Testis (tissue), 3 donors: ENCODE measurements around the gene CALD1. TPM values are rescaled to one million over a fixed set of nuclear protein-coding genes. Genes with fewer than 3 reads are reported as not detected.

Experiments
- DNase-seq: peaks from one replicate; pipeline ENCODE4 v3.0.0-alpha.2; 2019
- H3K27ac ChIP-seq, 2 donors: fragments of 200-600 bp; sonication (generic); one replicate each; pipeline ENCODE4 v1.5.1; 2019
- H3K27me3 ChIP-seq: fragments of 200-600 bp; sonication (generic); one replicate; pipeline ENCODE4 v1.5.1; 2019
- H3K36me3 ChIP-seq: fragments of 200-600 bp; sonication (generic); one replicate; pipeline ENCODE4 v1.5.1; 2017; ENCODE audit warnings: low read depth; ENCODE audit errors: missing control alignments
- H3K4me1 ChIP-seq: fragments of 200-600 bp; sonication (generic); one replicate; pipeline ENCODE4 v1.5.1; 2019
- H3K4me3 ChIP-seq, 2 donors: fragments of 200-600 bp; sonication (generic); one replicate each; pipeline ENCODE4 v1.5.1; 2017 to 2019
- H3K9me3 ChIP-seq: fragments of 200-600 bp; sonication (generic); one replicate; pipeline ENCODE4 v1.5.1; 2017
- POLR2A ChIP-seq: fragments of 450-650 bp; IDR thresholded peaks from one replicate; pipeline ENCODE4 v1.6.1; 2017; ENCODE audit warnings: antibody characterized with exemption, mild to moderate bottlenecking, moderate library complexity
- WGBS, 2 donors: methylation state at CpG; one replicate each; pipeline ENCODE4 v1.1.5; 2018; 5-methylcytosine and 5-hydroxymethylcytosine counted together
- intact Hi-C: fragments of 100-400 bp; cut with DNase I; formaldehyde crosslinking; loops from one replicate; pipeline ENCODE4 v1.15.1; 2023; ENCODE audit warnings: low total_unique reads
- polyA plus RNA-seq: library from polyadenylated mRNA; stranded (reverse); fragments of 350-450 nt; fragmentation: Illumina TruSeq; extraction: RNeasy Lipid Tissue Mini Kit (QIAGEN cat#74804); gene quantifications from one replicate; pipeline ENCODE4 v1.2.3, GENCODE V29; 2014; ENCODE audit warnings: low read depth, low replicate concordance; ENCODE audit not compliant: insufficient read depth
- total RNA-seq, 2 donors: library from RNA; depleted of rRNA; stranded (reverse); fragments of >200 nt; gene quantifications; one replicate each; pipeline ENCODE4 v1.2.3, GENCODE V29; 2016
- TF ChIP-seq, protein P1 (sequence below), 3 experiments: fragments of 450-650 bp in 2 of 3; fragments of 200-600 bp in 1 of 3; sonication (generic) in 1 of 3; IDR thresholded peaks; one replicate each; pipeline ENCODE4 v1.5.1; 2016 to 2019; ENCODE audit warnings: antibody characterized with exemption in 3 of 3, mild to moderate bottlenecking in 2 of 3, moderate library complexity in 1 of 3

Gene CALD1
- total and polyA plus RNA-seq, 3 donors from 2014 or later, result 103 to 153 (median 135) TPM

- intact Hi-C loops, result no loop called here
- 81 to 88% methylated on average over 3 of the region's 3 CpGs for WGBS, 2 donors
- Histone ChIP-seq H3K9me3 (no peaks in the 10 kb centered on the region), H3K27me3 (no peaks in the 10 kb centered on the region), H3K4me3 (no peak overlapping the region), H3K27ac (peak overlapping the region in 1 of 2 donors; percentile 58), H3K4me1 (peaks cover 37% of the 10 kb centered on the region), H3K36me3 (no peaks in the 10 kb centered on the region)
- no peak for DNase-seq
- TF ChIP-seq POLR2A, result no peak
- TF ChIP-seq, protein P1, sequence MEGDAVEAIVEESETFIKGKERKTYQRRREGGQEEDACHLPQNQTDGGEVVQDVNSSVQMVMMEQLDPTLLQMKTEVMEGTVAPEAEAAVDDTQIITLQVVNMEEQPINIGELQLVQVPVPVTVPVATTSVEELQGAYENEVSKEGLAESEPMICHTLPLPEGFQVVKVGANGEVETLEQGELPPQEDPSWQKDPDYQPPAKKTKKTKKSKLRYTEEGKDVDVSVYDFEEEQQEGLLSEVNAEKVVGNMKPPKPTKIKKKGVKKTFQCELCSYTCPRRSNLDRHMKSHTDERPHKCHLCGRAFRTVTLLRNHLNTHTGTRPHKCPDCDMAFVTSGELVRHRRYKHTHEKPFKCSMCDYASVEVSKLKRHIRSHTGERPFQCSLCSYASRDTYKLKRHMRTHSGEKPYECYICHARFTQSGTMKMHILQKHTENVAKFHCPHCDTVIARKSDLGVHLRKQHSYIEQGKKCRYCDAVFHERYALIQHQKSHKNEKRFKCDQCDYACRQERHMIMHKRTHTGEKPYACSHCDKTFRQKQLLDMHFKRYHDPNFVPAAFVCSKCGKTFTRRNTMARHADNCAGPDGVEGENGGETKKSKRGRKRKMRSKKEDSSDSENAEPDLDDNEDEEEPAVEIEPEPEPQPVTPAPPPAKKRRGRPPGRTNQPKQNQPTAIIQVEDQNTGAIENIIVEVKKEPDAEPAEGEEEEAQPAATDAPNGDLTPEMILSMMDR (IDR thresholded peaks at IDR 0.05), result no peak
Observed at GRCh38 chr7:134851141-134851540, 71.7 kb downstream of the CALD1 start.

DNA sequence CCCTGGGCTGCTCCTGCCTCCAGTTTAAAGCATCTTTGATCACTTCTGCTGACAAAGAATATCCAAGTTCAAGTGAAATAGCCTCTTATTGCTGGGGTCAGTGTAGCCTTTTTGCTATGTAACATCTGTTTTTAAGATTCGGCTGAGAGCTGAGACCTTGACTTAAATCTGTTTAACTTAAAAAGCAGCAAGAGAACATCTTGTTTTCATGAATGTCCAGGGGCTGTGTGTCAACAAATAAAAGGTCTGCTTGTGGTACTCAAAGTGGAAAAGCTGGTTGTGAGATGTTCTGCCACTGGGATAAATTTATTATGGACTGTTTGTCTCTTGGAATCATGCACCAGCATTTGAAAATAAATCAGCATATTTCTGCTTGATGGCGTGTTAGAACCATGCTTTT is 73.2 kb downstream of the CALD1 start:
- no peak for DNase-seq
- WGBS, 2 donors, result 32 to 45% methylated on average over 2 of the region's 2 CpGs
- intact Hi-C loops, result no loop called here
- Histone ChIP-seq H3K4me3 (no peak overlapping the region), H3K27me3 (no peaks in the 10 kb centered on the region), H3K9me3 (no peaks in the 10 kb centered on the region), H3K27ac (peak overlapping the region; percentile 33 to 58), H3K36me3 (no peaks in the 10 kb centered on the region), H3K4me1 (peaks cover 38% of the 10 kb centered on the region)
- TF ChIP-seq, protein P1 (IDR thresholded peaks at IDR 0.05), result no peak
- TF ChIP-seq POLR2A, result no peak

DNA sequence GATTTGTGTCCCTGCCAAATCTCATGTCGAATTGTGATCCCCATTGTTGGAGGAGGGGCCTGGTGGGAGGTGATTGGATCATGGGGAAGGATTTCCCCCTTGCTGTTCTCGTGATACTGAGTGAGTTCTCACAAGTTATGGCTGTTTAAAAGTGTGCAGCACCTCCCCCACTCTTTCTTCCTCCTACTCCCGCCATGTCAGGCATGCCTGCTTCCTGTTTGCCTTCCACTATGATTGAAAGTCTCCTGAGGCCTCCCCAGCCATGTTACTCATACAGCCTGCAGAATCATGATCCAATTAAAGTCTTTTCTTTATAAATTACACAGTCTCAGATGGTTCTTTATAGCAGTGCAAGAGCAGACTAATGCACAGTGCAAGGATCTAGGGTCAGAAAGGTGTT is 75.4 kb downstream of the CALD1 start:
- no peaks in the 10 kb centered on the region for H3K27me3 ChIP-seq
- 44 to 51% methylated on average over 3 of the region's 3 CpGs for WGBS, 2 donors
- no peak for DNase-seq
- intact Hi-C loops, result no loop called here
- peak overlapping the region in 1 of 2 donors; percentile 9 for H3K27ac ChIP-seq
- H3K36me3 ChIP-seq, result no peaks in the 10 kb centered on the region
- H3K4me1 ChIP-seq, result peaks cover 36% of the 10 kb centered on the region
- no peaks in the 10 kb centered on the region for H3K9me3 ChIP-seq
- H3K4me3 ChIP-seq, result no peak overlapping the region
- TF ChIP-seq POLR2A, result no peak
- TF ChIP-seq, protein P1 (IDR thresholded peaks at IDR 0.05), result no peak

DNA sequence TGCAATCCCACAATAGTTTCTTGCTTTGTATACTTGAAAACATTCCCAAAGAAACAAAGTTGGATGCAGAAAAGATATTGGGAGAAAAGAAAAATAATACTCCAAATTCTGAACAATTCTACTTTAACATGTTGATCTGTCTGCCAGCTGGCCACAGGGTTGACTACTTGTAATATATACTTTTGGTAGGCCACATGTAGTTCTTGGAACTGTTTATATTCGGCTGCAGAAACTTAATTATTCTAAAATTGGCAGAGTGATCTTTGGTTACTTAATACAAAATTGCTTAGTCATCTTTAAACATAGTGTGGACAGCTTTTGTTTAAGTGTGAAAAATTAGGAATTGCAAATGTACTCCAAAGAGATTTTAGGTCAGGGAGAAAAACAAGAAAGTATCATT is 76.0 kb downstream of the CALD1 start:
- WGBS, 2 donors, result 59% methylated on average over 1 of the region's 1 CpG
- H3K9me3 ChIP-seq, result no peaks in the 10 kb centered on the region
- H3K27me3 ChIP-seq, result no peaks in the 10 kb centered on the region
- no peak overlapping the region for H3K4me3 ChIP-seq
- no peaks in the 10 kb centered on the region for H3K36me3 ChIP-seq
- H3K4me1 ChIP-seq, result peaks cover 36% of the 10 kb centered on the region
- no peak for TF ChIP-seq POLR2A
- TF ChIP-seq, protein P1 (IDR thresholded peaks at IDR 0.05), result no peak
- intact Hi-C loops, result no loop called here
- H3K27ac ChIP-seq, result peak overlapping the region in 1 of 2 donors; percentile 62
- DNase-seq, result peak; percentile 61

DNA sequence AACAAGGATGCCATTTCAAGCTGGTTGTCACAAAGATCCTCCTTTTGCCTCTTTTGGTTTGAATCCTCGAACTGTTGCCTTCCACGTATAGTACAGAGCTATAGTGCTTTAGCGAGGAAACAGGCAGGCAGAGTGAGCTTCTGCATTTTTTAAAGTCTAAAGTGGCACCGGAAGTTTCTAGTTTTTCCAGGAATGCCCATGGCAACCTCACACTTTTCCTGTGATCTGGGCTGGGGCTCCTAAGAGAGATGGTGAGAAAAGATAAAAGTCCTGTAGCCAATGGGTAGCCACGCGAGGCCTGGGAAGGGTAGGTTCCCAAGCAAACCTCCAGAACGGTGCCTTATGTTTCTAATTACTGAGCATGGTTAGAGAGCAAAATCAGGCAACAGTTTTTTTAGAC is 76.7 kb downstream of the CALD1 start:
- WGBS, 2 donors, result 63 to 71% methylated on average over 7 of the region's 7 CpGs
- Histone ChIP-seq H3K27me3 (no peaks in the 10 kb centered on the region), H3K27ac (peak overlapping the region; percentile 34 to 62), H3K9me3 (no peaks in the 10 kb centered on the region), H3K4me1 (peaks cover 36% of the 10 kb centered on the region), H3K4me3 (no peak overlapping the region), H3K36me3 (no peaks in the 10 kb centered on the region)
- intact Hi-C loops, result no loop called here
- no peak for DNase-seq
- no peak for TF ChIP-seq POLR2A
- TF ChIP-seq, protein P1 (IDR thresholded peaks at IDR 0.05), result no peak
